ENCODE data around the gene SH3BP2.

DNA sequence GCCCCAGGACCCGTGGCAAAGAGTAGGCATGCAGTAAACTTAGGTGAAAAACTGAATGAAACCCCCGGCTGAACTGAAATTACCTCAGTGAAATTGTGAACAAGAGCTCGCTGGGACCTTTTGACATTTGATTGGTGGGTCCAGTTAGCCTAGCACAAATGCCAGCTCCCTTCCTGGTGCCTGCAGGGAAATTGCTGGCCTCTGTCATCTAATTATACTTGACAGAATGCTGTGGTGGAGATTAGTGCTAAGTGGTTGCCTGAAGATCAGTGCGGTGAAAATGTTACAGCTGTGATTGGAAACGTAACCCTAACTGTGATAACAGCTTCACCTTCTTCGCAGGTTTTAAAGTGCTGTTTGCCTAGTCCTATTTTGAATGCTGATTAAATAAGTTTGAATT, 93.7 kb downstream of the SH3BP2 start:
- TF ChIP-seq, protein P1, sequence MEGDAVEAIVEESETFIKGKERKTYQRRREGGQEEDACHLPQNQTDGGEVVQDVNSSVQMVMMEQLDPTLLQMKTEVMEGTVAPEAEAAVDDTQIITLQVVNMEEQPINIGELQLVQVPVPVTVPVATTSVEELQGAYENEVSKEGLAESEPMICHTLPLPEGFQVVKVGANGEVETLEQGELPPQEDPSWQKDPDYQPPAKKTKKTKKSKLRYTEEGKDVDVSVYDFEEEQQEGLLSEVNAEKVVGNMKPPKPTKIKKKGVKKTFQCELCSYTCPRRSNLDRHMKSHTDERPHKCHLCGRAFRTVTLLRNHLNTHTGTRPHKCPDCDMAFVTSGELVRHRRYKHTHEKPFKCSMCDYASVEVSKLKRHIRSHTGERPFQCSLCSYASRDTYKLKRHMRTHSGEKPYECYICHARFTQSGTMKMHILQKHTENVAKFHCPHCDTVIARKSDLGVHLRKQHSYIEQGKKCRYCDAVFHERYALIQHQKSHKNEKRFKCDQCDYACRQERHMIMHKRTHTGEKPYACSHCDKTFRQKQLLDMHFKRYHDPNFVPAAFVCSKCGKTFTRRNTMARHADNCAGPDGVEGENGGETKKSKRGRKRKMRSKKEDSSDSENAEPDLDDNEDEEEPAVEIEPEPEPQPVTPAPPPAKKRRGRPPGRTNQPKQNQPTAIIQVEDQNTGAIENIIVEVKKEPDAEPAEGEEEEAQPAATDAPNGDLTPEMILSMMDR (IDR thresholded peaks at IDR 0.05) = no peak
- TF ChIP-seq POLR2A (IDR thresholded peaks at IDR 0.05) = no peak

Measured in body of pancreas (tissue), 4 donors.